ENCODE measurements around the gene TRNP1. TPM values are rescaled to one million over a fixed set of nuclear protein-coding genes. Genes with fewer than 3 reads are reported as not detected.

The TRNP1 gene
- polyA plus RNA-seq, 4 donors, result 6.3 to 8.1 (median 7.9) TPM

- DNase-seq (ENCODE audit: low read depth in 4 of 4, low spot score in 3 of 4), result no peak
These were observed 6.8 kb downstream of the TRNP1 start for GRCh38 chr1:27000090-27000816.

DNA sequence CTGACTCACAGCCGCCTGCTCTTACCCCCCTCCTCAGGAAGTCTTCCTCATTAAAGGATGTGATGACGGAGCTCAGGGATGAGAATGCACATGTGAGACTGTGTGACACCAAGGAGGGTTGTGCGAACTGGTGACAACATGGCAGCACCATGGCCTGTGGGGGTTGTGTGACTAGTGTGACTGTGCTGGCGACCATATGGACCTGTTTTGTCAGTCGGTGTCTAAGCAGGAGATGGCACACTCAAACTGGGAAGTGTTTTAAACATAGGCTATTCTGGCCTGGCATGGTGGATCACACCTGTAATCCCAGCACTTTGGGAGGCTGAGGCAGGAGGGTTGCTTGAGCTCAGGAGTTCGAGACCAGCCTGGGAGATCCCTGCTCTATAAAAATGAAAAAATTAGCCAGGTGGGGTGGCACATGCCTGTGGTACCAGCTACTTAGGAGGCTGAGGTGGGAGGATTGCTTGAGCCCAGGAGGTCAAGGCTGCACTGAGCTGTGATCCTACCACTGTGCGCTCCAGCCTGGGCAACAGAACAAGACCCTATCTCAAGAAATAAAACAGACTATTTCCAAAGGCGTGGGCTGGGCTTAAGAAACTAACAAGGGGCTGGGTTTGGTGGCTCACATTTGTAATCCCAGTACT lies 7.4 kb downstream of the TRNP1 start:
- DNase-seq (ENCODE audit: low read depth in 4 of 4, low spot score in 3 of 4), result no peak

DNA sequence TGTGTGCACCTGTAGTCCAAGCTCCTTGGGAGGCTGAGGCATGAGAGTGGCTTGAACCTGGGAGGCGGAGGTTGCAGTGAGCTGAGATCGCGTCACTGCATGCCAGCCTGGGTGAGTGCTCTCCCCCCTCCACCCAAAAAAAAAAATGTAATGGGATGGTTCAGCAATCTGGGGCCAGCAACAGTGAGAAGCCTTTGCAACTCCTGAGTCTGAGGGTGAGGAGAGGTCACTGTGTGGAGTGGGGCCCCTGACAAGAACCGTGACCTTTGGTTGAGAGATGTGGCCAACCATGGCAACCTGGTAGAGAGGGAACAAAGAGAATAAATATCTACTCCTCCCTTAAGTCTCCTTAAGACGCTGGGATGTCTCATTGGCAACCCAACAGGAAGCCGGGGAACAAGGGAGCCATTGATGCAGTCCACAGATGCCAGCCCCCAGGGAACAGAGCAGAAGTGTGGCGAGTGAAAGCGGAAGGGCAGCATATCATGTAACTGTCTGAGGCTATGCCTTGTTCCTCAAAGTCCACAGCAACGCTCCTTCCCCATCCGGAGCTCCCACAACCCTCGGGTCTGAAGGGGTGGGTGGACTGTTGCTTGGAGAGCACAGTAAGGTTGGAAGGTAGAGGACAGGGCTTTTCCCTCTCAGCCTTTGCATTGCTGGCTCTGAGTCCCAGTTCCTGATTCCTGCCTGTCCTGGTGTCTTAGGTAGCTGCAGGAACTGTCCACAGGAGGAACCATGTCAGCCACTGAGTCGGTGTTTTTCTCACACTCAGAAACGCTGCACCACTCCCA lies 8.3 kb downstream of the TRNP1 start:
- no peak for DNase-seq (ENCODE audit: low read depth in 4 of 4, low spot score in 3 of 4)

DNA sequence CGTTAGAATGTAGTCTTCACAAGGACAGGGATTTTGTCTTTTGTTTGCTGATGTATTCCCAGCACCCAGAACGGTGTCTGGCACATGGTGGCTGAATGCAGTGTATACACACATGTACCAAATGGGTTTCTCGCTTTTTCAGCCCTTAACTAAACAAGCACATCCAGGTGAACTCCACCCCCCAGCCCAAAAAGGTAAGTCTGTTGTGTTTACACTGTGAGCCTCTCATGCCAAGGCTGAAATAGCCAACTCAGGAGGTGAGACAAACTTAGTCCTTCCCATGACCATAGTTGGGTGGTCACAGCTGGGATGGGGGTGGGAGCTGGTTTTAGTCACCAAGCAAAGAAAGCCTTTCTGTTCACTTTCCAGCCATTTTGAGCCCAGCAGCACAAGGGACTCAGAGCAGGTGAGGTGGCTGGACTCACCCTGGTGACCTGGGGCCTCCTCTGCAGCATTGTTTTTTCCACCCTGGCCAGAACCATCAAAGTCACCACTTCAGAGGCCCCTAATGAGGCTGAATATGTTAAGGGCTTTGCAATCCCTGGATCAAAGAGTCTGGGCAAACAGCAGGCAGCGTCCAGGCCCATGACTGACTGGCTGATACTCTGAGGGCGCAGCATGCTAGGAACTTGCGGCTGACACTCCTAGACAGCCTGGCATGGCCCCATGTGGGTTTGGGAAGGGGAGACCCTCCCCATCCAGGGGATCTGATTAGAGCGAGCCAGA lies 10.4 kb downstream of the TRNP1 start:
- DNase-seq (ENCODE audit: low read depth in 4 of 4, low spot score in 3 of 4), result no peak

GRCh38 chr1:27004471-27005165 lies 11.1 kb downstream of the TRNP1 start:
- DNase-seq (ENCODE audit: low read depth in 4 of 4, low spot score in 3 of 4), result no peak

DNA sequence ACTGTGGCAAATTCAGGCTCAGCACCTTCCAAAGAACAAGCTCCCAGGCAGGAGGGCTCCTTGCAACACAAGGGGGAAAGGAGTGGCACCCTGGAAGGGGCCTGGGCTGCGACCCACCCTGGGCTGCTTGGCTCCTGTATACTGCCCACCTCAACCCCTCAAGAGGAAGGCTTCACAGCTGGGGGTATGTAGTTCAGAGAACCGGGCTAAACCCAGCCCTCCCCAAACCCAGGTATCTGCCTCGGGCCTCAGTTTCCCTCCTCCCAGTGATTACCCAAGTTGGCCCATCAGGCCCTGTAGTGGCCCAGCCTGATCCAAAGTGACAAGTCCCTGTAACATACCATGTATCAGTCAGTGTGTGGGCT lies 11.7 kb downstream of the TRNP1 start:
- no peak for DNase-seq (ENCODE audit: low read depth in 4 of 4, low spot score in 3 of 4)

DNA sequence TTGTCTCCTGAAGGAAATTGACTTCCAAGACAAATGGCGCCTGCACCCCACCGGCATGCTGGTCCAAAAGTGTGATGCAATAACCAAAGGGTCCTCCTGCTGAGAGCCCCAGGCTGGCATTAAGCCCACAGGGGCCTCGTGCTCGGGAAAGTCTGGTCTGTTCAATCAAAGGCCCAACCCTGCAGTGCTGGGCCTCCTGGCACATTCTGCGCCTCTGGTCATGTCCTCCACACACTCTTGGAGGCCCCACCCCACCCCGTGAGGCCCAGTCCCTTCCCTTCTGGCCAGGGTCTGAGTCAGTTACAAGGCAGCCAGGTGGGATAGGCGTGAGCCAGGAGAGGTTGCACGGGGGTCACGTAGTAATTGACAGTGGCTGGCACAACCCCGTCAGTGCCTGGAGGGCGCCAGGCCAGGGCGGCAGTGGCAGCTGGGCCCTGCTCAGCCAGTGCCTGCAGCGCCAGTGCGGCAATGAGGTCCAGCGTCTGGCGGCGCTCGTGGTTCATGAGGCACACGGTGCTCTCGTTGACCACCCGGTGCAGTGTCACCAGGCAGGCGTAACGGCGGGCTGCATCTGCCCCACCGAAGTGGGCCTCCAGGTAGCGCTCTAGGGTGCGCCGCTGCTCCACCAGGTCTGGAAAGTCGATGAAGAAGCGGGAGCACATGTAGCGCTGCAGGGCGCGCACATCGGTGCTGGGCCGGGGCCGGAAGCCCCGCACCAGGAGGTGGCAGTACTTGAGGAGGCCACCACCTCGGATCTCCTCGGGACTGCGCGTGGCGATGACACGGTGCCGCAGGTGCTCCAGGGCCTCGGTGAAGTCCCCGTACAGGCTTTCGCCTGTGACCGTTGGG lies 12.4 kb downstream of the TRNP1 start:
- no peak for DNase-seq (ENCODE audit: low read depth in 4 of 4, low spot score in 3 of 4)

- DNase-seq (ENCODE audit: low read depth in 4 of 4, low spot score in 3 of 4), result no peak
These were observed 13.2 kb downstream of the TRNP1 start for GRCh38 chr1:27006683-27007082.

DNA sequence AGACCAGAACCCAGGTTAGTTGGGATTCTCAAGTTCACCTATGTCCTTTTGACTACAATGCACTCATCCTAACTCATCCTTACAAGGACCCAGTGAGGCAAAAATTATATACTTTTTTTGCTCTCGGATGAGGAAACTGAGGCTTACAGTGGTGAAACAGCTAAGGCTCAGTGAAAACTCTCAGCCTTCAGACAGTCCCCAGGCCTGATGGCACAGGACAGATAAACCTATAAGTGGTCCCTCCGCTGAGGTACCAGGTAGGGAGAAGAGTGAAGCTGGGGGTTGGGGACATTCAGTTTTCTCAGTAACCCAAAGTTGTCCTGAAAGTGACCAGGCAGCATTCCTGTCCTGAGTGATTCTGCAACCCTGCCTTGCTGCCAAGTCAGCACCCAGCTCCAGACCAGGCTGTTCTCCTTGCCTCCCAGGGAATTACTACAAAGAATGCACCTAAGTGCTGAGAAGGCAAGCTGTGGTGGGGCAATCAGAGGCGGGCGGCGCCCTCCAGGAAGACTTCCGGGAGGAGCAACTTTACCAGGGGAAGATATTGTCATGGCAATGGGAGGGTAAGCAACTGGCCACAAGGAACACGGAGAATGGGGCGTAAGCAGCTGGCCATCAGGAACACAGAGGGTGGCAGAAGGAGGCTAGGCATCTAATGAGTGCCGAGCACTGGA lies 14.6 kb downstream of the TRNP1 start:
- no peak for DNase-seq (ENCODE audit: low read depth in 4 of 4, low spot score in 3 of 4)

- DNase-seq (ENCODE audit: low read depth in 4 of 4, low spot score in 3 of 4), result no peak
These were observed 16.2 kb downstream of the TRNP1 start for GRCh38 chr1:27009601-27010197.

DNA sequence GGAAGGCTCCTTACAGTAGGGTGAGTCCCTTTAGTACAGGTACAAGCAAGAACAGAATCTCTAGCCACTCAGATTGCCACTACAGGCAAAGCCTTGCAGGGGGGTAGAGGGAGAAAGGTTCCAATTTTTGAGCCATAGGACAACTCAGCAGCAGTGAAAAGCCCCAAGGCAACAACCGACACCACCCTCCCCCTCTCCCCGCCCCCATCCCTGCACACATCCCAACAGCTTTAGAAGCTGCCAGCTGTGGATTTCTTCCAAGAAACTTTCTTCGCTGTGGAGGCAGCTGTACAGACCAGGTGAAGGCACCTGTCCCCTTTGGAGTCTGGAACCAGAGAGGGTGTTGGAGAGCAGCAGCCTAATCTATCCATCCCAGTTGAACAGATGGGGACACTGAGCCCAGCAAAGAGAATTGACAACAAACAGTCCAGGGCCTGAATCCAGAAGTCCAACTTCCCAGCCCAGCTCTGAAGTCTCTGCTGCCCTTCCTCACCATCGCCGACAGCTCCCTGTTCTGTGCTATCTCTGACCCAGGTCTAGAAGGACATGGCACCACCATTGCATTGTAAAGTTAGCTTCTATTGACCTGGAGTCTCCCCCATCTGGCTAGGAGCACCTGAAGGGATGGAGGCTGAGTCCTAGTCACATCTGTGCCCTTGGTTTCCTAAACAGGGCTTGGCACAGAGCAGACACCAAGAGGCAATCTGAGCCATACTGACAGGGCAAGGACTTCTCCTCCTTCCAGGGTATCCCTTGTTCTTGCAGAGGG lies 16.9 kb downstream of the TRNP1 start:
- no peak for DNase-seq (ENCODE audit: low read depth in 4 of 4, low spot score in 3 of 4)

- no peak for DNase-seq (ENCODE audit: low read depth in 4 of 4, low spot score in 3 of 4)
These were observed 17.7 kb downstream of the TRNP1 start for GRCh38 chr1:27011058-27011764.

DNA sequence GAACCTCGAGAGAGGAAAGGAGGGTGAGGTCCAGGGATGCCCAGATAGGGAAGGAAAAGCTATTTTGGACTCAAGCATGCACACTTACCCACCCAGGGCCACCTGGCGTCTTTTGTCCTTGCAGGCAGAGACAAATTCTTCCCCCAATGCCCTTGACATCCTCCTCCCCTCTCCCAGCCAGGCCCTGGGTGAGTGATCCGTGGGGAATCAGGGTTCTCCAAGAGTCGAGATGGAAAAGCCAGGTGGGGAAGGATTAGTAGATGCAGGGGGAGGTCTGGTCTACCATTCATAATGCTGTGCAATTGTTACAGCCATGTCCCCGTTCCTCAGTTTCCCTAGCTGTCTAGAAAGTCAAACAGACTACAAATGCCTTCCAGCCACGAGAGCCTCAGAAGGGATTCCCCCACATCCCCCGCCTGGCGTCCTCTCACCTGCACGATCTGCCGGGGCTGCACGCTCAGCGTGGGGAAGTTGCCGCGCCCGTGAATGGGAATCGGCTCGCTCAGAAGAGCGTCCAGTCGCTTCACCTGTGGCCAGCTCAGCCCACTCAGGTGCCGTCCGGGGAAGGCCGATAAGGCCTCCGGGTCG lies 18.6 kb downstream of the TRNP1 start:
- DNase-seq (ENCODE audit: low read depth in 4 of 4, low spot score in 3 of 4), result no peak

- DNase-seq (ENCODE audit: low read depth in 4 of 4, low spot score in 3 of 4), result no peak
These were observed 21.8 kb downstream of the TRNP1 start for GRCh38 chr1:27015260-27015659.

DNA sequence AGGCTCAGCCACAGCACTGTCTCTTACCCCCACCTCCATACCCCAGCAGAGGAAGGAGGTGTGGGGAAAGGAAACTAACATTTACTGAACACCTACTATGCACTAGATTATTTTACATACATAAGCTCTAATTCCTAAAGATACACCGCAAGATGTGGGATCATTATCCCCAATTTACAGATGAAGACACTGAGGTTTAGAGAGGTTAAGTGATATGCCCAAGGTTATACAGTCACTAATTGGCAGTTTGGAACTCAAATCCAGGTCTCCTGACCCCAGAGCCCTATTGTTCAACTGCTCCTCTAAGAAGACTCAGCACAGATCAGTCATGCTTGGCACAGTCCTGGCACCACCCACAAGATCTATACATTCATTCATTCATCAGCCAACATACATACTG lies 22.9 kb downstream of the TRNP1 start:
- DNase-seq (ENCODE audit: low read depth in 4 of 4, low spot score in 3 of 4), result no peak

DNA sequence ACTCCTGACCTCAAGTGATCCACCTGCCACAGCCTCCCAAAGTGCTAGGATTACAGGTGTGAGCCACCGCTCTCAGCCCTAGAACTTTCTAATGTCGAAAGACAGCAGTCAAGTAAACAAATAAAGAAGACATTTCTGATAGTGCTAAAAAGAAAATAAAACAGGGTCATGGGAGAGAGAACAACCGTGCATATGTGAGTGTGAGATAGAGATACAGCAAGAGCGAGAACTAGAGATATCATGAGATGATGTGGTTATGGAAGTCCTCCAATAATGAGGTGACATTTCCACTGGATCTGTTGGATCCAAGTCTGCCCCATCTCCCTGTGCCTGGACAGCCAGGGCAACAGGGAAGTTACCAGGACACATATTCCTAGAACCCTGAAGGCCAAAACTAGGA lies 23.7 kb downstream of the TRNP1 start:
- no peak for DNase-seq (ENCODE audit: low read depth in 4 of 4, low spot score in 3 of 4)

- DNase-seq (ENCODE audit: low read depth in 4 of 4, low spot score in 3 of 4), result no peak
These were observed 24.8 kb downstream of the TRNP1 start for GRCh38 chr1:27018316-27018715.
